IMR-90 (cell line): ENCODE measurements around the gene EFHD2.

Experiments used
- CTCF ChIP-seq: conservative IDR thresholded peaks from 2 replicates; pipeline ENCODE4 v1.5.1; 2012; ENCODE audit warnings: mild to moderate bottlenecking, low read depth, low read length, improper control_type of control experiment
- MAFK ChIP-seq: IDR thresholded peaks from 2 replicates; pipeline ENCODE4 v1.6.1; 2012; ENCODE audit warnings: low read depth, low read length, improper control_type of control experiment
- MAZ ChIP-seq: IDR thresholded peaks from 2 replicates; pipeline ENCODE4 v1.6.1; 2012; ENCODE audit warnings: low read depth, mild to moderate bottlenecking, low read length, improper control_type of control experiment, moderate library complexity, borderline replicate concordance
- MXI1 ChIP-seq: IDR thresholded peaks from 2 replicates; pipeline ENCODE4 v1.6.1; 2012; ENCODE audit warnings: low read depth, mild to moderate bottlenecking, low read length, moderate library complexity, borderline replicate concordance
- RAD21 ChIP-seq: IDR thresholded peaks from 2 replicates; pipeline ENCODE4 v1.6.1; 2012; ENCODE audit warnings: low read length, improper control_type of control experiment
- SMC3 ChIP-seq: fragments of 150-350 bp; IDR thresholded peaks from 2 replicates; pipeline ENCODE4 v1.6.1; 2016; ENCODE audit warnings: low read depth, mild to moderate bottlenecking, antibody characterized with exemption, low read length, moderate library complexity
- USF2 ChIP-seq: fragments of 150-350 bp; IDR thresholded peaks from 2 replicates; pipeline ENCODE4 v1.6.1; 2017; ENCODE audit warnings: mild to moderate bottlenecking, antibody characterized with exemption, low read length, low read depth

DNA sequence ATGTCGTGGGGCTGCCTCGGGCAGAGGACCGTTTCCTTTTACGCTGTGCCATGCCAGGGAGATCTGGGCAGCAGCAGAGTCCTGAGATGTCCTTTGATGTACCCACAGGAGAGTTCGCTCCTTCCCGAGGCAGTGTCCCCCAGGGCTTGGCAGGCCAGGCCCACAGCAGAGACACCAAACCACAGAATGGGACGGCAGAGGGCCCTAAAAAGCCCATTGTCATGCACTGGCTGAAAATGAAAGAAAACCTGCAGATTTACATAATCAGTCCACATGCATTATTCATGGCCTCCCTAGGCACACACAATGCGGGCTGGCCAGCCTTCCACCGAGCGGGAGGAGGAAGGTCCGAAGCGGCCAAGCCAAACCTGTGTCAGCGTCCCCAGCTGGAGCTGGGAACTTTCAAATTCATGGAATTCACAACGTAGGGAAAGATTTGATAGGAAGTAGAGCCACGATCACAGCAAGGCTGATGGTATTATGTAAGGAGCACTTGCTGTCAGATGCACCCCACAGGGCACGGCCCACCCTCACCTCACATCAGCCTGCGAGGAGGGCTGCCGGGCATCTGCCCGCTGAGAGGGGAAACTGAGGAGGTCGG, 25.3 kb upstream of the EFHD2 start:
- no peak for TF ChIP-seq CTCF
- TF ChIP-seq MAZ, result no peak
- TF ChIP-seq SMC3, result no peak
- TF ChIP-seq RAD21, result no peak
- TF ChIP-seq MAFK, result no peak
- TF ChIP-seq MXI1, result no peak
- TF ChIP-seq USF2, result no peak
